GM19397 (cell line): ENCODE data around the gene FRMD3.

Source experiments
- ATAC-seq: cut with Tn5 transposase; IDR thresholded peaks from one replicate; pipeline ENCODE4 v1.9.1; 2021; ENCODE audit warnings: mild to moderate bottlenecking, moderate library complexity; ENCODE audit not compliant: unreplicated experiment

FRMD3 gene

GRCh38 chr9:83199240-83199639 is 339.0 kb downstream of the FRMD3 start:
- ATAC-seq: no peak

- ATAC-seq: no peak
Observed at GRCh38 chr9:83198371-83198770, 339.8 kb downstream of the FRMD3 start.

- no peak for ATAC-seq
Observed at GRCh38 chr9:83197591-83197990, 340.6 kb downstream of the FRMD3 start.

GRCh38 chr9:83196946-83197345 is 341.3 kb downstream of the FRMD3 start:
- ATAC-seq: no peak
